ENCODE data around the gene MAN1C1.
"Not testable (repeated sequence)": the region's sequence is repeated elsewhere in the genome, so short reads cannot be mapped to it uniquely, and the experiment has no call there.

The MAN1C1 gene

DNA sequence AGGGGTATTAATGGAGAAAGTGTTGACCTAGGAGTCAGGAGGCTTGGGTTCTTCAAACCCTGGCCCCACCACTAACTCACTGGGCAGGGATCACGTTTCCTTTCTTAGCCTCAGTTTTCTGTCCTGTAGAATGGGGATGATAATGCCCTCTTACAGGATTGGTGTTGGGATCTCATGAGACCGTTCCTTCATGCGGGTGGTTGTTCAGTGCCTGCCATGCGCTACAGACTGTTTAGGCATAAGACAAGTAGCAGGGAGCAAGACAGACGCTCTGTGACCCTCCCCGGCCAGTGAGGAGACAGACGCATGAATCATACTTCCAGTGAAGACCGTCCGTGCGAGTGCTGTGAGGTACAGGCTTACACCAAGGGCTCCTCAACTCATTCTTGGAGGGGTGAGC is 81.7 kb downstream of the MAN1C1 start:
- DNase-seq (ENCODE audit: low spot score): no peak

DNA sequence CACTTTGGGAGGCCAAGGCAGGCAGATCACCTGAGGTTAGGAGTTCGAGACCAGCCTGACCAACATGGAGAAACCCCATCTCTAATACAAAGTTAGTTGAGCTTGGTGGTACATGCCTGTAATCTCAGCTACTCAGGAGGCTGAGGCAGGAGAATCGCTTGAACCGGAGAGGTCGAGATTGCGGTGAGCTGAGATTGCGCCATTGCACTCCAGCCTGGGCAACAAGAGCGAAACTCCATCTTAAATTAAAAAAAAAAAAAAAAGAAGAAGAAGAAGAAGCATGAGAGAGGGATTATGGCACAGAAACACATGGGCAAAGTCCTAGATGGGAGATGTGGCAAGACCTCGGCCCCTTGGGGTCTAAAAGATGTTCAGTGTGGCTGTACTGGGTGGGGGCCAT is 82.5 kb downstream of the MAN1C1 start:
- not testable (repeated sequence) for DNase-seq (ENCODE audit: low spot score)

DNA sequence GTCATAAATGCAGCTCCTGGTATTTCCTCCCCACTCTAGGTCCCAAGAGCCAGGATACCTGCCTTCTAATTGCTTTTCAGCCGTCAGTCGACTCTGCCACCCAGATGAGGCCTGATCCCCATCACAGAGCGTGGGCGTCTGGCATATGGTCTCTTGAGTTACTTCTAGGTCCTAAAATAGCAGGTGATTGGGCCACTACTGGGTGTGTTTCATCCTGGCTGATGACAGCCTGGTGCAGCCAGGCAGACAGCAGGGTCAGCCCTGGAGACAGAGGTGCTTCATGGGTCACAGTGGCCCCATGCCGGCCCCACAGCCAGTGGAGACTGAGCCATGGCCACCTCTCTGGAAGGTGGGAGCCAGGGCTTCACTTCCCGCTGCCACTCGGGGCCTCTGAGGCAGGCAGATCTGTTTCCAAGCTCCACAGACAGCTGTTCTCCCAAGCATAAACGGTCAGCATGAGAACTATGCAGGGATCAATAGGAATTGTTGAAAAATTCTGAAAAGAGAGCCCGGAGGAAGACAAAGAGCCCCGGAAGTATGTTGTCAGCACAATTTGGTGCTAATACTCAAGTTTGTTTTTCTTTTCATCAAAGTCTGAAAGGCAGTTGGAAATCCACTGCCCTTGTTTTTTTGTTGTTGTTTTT is 83.0 kb downstream of the MAN1C1 start:
- DNase-seq (ENCODE audit: low spot score): no peak

DNA sequence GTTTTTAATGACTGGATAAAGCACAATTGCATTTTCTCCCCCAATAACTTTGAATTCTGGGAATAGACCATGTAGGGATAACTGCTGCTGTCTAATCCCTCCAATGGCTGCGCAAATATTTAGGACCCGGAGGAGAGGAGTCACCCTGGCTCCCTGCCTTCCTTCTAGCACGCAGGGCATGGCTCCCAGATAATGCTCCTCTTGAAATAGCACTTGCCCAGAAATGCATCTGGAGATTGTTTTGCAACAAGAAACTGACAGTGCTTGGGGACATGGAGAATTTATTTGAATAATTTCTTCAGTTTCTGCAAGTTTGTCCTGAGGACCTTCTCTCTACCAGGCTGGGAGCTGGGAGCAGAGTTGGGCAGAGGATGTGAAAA is 83.5 kb downstream of the MAN1C1 start:
- no peak for DNase-seq (ENCODE audit: low spot score)

DNA sequence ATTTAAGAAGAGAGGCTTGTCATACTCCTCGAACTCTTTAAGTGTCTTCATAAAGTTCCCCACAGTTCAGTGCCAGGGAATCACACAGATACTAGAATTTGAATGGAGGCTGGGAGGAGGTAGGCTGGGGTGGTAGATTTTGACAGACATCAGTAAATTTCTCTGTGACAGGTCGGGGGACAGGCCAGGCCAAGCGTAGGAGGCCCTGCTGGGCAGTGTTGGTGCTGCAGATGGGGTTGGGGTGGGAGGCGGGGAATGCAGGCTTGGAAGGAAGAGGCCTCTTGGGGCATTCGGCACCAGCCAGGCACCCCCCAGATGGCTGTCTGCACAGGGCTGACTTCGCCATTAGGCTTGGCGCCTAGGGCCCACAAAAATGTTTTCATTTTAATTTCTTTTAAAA is 84.0 kb downstream of the MAN1C1 start:
- no peak for DNase-seq (ENCODE audit: low spot score)

DNA sequence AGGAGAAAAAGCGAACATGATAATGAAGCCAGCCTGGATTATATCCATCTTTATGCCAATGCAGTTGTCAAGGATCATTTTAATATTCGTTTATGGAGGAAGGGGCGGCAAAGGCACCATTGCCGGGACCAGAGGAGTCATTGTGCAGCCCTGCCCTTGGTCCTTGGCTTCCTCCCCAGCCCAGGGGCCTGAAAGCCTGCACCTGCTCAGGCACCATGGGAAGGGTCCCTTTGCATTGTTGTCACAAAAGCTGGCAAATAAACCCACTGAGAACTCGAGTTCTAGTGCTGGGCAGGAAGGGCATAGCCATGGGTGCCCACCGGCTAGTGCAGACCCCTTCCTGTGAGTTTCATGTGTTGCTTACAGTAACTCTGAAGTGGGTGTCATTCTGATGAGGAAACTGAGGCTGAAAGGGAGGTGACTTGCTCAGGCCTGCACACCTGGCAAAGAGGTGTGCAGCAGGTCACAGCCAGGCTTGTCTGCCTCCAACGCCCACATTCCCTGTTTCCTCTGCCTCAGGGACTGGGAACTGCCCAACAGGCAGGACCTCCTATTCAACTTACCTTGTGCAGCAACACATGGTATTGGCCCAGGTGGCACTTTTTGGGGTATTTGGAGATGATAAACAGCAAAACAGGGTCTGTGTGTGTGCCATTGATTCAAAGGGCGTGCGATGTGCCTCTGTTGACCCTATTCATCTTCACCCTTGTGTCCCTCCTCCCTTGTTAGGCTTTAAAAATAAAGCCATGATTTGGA is 84.6 kb downstream of the MAN1C1 start:
- no peak for DNase-seq (ENCODE audit: low spot score)

DNA sequence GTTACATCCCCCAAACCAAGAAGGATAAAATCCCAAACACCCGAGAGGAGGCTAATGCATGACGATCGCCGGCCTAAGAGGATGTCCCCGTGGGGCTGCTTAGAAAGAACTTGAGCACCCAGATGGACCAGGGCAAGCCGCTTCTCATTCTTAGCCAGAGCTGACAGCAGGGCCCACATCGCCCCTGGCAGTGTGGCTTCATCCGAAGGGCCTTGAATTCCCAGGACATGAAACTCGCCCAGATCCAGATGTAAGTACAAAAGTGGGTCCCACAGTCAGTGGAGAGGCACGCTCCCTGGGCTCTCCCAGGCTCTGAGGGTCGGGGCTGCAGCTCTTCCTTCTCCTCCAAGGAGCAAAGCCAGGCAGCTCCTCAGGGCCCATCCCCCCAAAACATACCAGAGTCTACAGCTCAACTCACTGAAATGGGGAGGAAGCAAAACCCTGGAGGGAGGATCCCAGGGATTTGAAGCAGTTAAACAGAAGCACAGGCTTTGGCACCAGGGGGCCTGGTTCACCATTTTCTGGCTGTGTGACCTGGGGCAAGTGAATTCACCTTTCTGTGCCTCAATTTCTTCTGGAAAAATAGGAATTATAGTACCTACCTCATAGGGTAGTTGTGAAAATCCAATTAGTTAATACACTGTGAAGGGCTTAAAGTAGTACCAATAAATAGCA is 85.6 kb downstream of the MAN1C1 start:
- DNase-seq (ENCODE audit: low spot score): no peak

DNA sequence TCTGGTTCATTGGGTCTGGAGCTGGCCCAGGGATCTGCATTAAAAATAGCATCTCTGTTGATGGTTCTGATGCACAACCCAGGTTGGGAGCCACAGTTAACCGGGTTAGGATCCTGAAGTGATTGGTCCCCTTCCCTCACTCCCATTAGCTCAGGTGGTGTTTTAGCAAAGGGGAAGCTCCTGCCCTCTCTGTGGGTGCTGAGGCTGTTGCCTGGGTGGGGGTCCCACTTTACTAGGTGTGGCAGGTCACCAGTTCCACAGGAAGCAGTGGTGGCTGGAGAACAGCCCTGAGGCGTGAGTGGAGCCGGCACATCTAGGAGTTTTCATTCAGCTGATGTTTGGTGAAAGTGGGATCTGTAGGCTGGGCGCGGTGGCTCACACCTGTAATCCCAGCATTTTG is 86.5 kb downstream of the MAN1C1 start:
- no peak for DNase-seq (ENCODE audit: low spot score)

DNA sequence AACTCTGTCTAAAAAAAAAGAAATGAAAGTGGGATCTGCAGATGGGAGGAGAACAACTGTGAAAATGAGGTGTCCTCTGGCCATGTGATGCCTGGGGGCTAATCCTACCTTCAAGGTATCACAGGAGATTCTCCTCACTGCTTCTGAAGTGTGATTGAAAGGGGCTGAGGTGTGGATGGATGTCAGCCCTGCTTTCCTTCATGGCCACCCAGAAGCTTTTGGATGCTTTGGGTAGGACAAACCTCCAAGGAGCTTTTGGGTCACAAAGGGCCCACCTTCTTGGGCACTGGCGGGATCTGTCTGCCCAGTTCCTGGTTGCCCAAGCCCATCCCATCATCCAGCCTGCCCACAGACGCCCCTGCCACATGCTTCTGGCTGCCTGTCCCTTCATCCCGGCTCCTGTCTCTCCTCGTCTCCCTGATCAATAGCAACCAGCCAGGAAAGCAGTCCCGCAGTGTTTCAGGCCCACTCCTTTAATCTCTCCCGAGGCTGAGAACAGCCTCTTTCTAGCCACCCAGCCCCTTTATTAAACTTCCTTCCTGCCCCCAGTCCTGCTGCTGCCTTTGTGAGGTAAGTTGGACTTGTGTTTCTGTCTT is 87.2 kb downstream of the MAN1C1 start:
- no peak for DNase-seq (ENCODE audit: low spot score)

DNA sequence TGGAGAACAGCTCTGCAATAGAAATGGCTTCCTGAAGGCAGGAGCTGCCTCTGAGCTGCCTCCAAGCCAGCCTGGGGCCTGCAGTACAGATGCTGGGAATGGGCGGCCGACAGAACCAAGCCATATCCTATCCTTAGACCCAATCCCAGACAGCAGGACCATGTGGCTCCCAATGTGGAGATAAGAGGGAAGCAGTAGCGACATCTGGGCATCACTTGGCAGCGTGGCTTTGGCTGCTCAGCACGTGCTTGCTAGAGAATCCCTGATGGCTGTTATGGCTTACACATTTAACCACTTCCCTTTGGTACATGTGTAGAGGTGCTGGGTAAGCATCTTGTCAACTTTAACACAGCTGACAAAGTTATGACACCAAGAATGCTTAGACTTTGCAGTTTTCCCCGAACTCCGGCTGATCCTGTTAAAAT is 87.7 kb downstream of the MAN1C1 start:
- DNase-seq (ENCODE audit: low spot score): no peak

DNA sequence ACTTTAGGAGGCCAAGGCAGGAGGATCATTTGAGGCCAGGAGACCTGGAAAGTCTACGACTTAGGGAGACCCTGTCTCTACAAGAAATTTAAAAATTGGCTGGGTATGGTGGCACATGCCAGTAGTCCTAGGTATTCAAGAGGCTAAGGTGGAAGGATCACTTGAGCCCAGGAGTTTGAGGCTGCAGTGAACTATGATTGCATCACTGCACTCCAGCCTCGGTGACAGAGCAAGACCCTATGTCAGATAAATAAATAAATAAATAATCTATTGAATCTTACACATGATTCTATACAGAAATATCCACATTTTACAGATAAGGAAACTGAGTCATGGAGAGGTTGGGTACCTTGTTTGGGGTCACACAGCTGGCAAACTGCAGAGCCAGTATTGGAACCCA is 89.1 kb downstream of the MAN1C1 start:
- no peak for DNase-seq (ENCODE audit: low spot score)

DNA sequence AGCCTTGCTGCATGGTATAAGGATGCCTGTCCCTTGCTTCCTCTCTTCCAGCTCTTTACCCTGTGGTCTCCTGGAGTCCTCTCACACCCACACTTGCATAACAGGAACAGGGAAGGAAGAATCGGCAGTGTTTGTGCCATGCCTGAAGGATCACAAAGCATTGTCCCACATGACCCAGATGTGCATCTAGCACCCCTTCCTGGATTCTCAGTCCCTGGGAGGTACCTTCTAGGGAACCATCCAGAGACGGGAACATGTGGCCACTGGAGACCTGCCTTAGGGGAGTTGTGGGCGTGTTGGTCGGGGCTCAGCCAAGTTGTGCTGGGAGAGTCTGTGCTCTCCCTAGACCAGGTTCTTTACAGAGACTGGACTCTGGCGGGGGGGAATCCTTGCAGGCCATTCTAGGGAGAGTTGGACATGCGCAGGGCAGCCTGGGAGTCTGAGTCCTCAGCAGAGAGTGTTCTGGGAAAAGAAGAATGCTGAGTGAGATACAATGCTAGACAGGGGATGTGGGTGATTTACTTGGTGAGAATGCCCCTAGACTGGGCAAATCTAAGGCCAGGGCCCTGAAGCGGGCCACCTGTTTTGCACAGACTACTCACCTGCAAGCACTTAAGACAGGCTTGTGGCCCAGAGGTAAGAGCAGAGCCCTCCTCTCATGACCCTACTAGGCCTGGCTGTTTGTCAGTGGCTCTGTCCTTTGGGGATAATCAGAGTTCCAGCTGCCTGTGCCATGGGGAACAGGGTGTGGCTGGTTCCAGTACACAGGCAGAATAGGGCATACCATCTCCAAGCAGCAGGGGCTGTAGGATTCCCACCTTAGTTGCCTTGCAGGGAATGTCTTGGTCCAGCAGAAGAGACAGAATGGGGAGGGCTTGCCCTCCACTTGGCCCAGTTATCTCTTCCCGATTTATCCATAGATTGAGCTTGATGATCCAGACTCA is 89.8 kb downstream of the MAN1C1 start:
- DNase-seq (ENCODE audit: low spot score): no peak

DNA sequence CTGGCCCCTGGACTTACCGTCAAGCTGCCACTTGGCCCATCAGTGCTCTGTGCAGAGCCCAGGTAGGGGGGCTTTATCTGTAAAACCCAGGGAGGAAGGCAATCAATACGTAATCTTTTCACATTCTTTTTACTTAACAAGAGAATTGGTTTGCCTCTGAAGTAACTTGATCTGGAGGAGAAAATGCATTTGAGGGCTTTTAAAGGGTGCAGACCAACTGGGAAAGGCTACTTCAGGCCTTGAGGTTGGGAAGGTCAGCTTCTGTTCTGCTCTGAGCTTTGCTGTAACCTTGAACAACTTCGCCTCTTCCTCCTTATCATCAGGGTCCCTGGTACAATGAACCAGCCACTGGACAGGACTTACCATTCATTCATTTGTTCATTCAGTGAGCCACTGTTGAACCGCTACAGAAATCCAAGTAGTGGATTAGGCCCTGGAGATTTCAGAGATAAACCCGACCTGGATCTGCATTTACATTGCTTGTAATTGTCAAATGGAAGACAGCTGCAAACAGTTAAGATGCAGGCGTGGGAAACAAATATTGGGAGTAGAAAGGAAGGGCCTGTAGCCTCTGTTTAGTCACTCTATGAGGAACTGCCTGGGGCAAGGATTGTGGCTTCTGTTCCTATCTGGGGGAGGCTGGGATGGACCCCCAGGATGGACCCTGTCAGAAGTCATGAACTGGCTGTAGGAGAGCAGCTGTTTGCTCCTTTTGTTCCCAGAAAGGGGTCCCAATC is 90.9 kb downstream of the MAN1C1 start:
- no peak for DNase-seq (ENCODE audit: low spot score)

DNA sequence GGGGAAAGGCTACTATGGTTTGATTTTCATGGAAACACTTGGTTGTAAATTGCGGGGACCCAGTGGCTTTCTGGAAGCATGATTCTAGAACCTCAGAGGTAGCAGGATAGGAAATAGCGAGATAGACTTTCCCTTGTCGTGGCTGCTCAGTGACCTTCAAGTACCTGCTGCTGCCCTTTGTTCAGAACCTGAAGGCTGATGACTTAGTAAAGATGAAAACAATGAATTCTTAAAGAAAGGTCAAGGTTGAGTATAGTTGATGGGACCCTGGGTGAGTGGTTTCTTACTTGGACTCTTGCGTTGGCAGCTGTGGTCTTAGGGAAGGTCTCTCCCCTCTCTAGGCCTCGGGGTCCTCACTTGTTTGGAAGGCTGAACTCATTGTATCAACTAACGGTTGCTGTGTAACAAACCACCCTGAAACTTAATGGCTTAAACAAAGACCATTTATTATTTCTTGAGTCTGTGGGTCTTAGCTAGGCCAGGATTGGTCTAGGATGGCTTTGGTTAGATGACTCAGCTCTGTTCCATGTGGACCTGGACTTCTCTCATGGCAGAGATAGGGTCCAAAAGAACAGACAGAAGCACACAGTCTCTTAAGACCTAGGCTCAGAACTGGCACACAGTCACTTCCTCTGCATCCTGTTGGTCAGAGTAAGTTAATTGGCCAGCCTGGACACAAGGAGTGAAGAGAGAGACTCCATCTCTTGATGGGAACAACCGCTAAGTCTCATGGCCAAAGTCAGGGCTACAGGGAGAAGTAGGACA is 94.2 kb downstream of the MAN1C1 start:
- no peak for DNase-seq (ENCODE audit: low spot score)

DNA sequence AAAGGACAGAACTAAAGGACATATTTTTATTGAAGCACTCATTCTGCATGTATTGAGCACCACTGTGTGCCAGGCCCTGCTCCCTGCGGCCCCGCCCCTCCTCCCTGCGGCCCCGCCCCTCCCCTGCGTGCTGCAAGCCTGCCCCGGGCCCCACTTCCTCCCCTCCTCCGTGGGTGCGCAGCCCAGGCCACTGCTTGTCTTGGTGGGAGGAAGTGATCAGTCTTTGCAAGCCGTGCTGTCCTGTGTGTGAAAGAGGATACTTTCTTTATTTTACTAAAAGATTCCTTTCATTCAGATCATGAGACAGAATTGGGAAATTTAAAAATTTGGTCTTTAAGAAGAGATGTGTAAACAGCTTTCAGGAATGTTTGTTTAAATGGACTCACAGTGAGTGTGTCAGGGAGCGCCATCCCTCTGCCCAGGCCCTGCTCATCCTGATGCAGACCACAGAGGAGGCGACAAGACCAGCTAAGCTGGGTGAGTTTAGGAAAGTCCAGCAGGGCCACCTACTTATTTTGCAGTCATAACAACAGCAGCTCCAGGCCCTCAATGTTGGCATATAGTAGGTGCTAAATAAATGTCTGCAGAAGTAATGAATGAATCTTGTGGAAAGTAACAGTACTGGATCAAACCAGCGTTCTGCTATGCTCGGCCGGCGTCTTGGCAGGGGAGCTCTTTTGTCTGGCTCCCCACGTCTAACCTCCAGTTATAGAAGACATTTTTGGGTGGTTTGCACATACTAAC is 95.1 kb downstream of the MAN1C1 start:
- DNase-seq (ENCODE audit: low spot score): no peak

DNA sequence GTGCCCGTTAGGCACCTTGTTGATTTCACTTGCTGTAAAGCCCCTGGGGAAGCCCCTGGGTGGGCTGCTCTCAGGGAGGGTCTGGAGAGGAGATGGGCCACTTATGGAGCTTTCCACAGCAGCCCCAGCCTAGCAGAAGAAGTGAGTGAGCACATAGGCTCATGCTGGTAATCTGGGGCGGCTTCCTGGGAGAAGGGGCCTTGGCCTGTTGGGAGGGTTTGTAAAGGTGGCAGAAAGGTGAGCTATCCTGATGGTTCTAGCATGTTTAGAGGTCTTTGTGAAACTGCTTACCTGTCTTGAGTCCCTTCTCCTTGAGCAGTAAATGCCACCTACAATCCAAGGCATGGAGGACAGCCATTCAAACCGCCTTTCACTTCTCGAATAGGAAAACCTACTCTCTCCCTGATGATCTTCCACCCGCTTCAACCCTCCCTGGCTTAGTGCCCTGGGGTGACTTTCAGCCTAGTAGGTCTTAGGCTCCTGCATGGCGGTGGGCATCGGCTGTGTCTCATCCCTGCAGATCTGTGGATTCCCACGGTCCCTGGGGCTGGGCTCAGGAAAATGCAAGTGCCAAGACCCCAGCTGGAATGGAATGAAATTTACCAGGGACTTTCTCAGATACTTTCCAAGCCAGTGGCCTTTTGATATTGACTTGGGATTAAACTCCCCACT is 95.8 kb downstream of the MAN1C1 start:
- DNase-seq (ENCODE audit: low spot score): no peak

DNA sequence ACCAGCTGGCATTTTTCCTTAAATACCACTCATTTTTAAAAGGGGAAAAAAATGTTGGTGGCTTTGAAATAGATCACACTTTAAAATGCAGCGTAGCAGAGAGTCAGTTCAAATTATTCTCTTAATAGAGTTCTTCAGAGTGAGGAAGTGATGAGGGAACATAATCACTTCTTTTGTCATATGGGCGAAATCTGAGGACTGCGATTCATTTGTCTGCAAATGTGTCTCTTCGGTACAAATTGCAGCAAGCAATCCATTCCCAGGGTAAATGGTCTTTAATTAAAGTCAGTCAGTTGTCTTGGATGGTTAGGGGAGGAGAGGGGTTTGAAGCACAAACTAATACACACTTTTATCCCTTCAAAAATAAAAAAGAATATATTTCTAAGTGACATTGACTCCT is 97.4 kb downstream of the MAN1C1 start:
- no peak for DNase-seq (ENCODE audit: low spot score)

DNA sequence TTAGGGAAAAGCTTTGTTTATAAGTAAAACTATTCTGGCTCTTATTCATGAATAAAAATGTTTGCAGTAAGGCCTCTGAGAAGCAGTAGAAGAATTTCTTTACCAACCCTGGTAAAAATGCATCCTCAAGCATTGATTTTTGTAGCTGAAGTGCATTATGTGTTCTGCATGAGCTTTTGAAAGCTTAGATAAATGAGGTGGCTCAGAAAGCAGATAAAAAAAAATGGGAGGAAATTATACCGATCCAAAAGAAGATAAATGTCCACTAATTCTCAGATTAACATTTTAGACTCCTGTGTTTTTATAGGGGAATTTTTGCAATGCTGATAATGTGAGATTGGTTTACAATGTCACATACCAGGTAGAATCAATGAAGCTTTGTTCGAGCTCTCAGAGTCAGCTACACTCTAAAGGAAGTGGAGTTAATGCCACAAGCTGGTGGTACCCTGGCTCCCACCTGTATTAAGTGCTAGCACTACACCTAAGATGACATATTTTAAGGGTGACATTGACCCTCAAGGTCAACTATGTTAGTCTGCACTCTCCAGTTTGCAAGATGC is 97.9 kb downstream of the MAN1C1 start:
- DNase-seq (ENCODE audit: low spot score): no peak

DNA sequence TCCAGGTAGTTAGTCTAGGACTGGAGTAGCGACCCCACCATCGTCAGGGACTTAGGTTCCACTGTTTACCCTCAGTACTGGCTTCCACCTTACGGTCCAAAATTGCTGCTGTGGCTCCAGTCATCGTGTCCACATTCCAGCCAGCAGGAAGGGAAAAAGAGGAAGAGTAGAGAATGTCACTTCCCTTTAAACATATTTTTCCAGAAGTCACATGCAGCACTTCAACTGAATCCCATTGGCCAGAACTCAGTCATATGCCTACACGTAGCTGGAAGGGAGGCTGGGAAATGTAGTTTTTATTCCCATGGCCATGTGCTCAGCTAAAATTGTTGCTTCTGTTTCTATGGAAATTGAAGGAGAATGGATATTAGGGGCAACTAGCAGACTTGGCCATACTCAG is 99.3 kb downstream of the MAN1C1 start:
- no peak for DNase-seq (ENCODE audit: low spot score)

All from LoVo (cell line).